A673 (cell line): ENCODE measurements around the gene HES7. TPM values are rescaled to one million over a fixed set of nuclear protein-coding genes. Genes with fewer than 3 reads are reported as not detected.

Experiments
- BruUV-seq: library from RNA; stranded (reverse); fragments of 400-500 nt; replicated peaks from 2 replicates; lab custom pipeline; 2021; lab: Mats Ljungman, UMichigan
- CTCF ChIA-PET: fragments of 300-600 bp; sonication (Branson Sonifier 250); formaldehyde crosslinking; loops from one replicate; lab custom pipeline; 2022; ENCODE audit warnings: antibody characterized with exemption; lab: Charles Lee
- POLR2A ChIA-PET: fragments of 300-600 bp; sonication (Branson Sonifier 250); formaldehyde crosslinking; loops from one replicate; lab custom pipeline; 2022; ENCODE audit warnings: antibody characterized with exemption; ENCODE audit not compliant: low non-redundant PET; lab: Charles Lee
- DNase-seq: peaks from one replicate; pipeline ENCODE4 v3.0.0-alpha.2; 2015; ENCODE audit warnings: low spot score
- H3K27ac ChIP-seq: fragments of 200-600 bp; sonication (generic); 2 replicates; pipeline ENCODE4 v1.5.1; 2016; ENCODE audit warnings: mixed run types, low read depth, mild to moderate bottlenecking, mixed read lengths, antibody characterized with exemption, low read length; ENCODE audit not compliant: poor library complexity, severe bottlenecking
- H3K27me3 ChIP-seq: fragments of 200-600 bp; sonication (generic); replicated peaks from 2 replicates; pipeline ENCODE4 v1.6.1; 2017; ENCODE audit warnings: mixed run types, low read depth, mild to moderate bottlenecking, mixed read lengths, antibody characterized with exemption, low read length; ENCODE audit not compliant: insufficient read depth, poor library complexity
- H3K36me3 ChIP-seq: fragments of 200-600 bp; sonication (generic); 2 replicates; pipeline ENCODE4 v1.6.1; 2016; ENCODE audit warnings: mixed run types, mild to moderate bottlenecking, mixed read lengths, antibody characterized with exemption, low read length; ENCODE audit not compliant: insufficient read depth, poor library complexity, severe bottlenecking
- H3K4me1 ChIP-seq: fragments of 200-600 bp; sonication (generic); 2 replicates; pipeline ENCODE4 v1.6.1; 2017; ENCODE audit warnings: mixed run types, mild to moderate bottlenecking, mixed read lengths, antibody characterized with exemption, low read length; ENCODE audit not compliant: insufficient read depth, poor library complexity, severe bottlenecking
- H3K4me3 ChIP-seq: fragments of 200-600 bp; sonication (generic); 2 replicates; pipeline ENCODE4 v1.5.1; 2016; ENCODE audit warnings: low read depth, mixed run types, mild to moderate bottlenecking, mixed read lengths, low read length; ENCODE audit not compliant: poor library complexity, severe bottlenecking
- H3K9me3 ChIP-seq: fragments of 200-600 bp; sonication (generic); 2 replicates; pipeline ENCODE4 v1.6.1; 2016; ENCODE audit warnings: mixed run types, low read depth, mild to moderate bottlenecking, mixed read lengths, antibody characterized with exemption, low read length; ENCODE audit not compliant: poor library complexity, severe bottlenecking
- EZH2 ChIP-seq: fragments of 200-600 bp; sonication (generic); IDR thresholded peaks from 2 replicates; pipeline ENCODE4 v1.6.1; 2017; ENCODE audit warnings: borderline replicate concordance, low read depth, mild to moderate bottlenecking, mixed read lengths, antibody characterized with exemption, low read length; ENCODE audit not compliant: poor library complexity, severe bottlenecking
- intact Hi-C: fragments of 100-400 bp; cut with micrococcal nuclease; formaldehyde crosslinking; loops from one replicate; pipeline ENCODE4 v1.10.0; 2022; ENCODE audit not compliant: unreplicated experiment
- total RNA-seq: library from RNA; stranded (reverse); gene quantifications from 2 replicates; pipeline ENCODE4 v1.2.3, GENCODE V29; 2021
- TF ChIP-seq, protein P1 (sequence below): fragments of 300-800, 200-600 bp; sonication (generic); conservative IDR thresholded peaks from 2 replicates; pipeline ENCODE4 v1.5.1; 2017; ENCODE audit warnings: low read depth, mild to moderate bottlenecking, antibody characterized with exemption, low read length, moderate library complexity, mixed read lengths

Gene HES7
- total RNA-seq, 1 experiment from 2014 or later = 1.7 TPM

DNA sequence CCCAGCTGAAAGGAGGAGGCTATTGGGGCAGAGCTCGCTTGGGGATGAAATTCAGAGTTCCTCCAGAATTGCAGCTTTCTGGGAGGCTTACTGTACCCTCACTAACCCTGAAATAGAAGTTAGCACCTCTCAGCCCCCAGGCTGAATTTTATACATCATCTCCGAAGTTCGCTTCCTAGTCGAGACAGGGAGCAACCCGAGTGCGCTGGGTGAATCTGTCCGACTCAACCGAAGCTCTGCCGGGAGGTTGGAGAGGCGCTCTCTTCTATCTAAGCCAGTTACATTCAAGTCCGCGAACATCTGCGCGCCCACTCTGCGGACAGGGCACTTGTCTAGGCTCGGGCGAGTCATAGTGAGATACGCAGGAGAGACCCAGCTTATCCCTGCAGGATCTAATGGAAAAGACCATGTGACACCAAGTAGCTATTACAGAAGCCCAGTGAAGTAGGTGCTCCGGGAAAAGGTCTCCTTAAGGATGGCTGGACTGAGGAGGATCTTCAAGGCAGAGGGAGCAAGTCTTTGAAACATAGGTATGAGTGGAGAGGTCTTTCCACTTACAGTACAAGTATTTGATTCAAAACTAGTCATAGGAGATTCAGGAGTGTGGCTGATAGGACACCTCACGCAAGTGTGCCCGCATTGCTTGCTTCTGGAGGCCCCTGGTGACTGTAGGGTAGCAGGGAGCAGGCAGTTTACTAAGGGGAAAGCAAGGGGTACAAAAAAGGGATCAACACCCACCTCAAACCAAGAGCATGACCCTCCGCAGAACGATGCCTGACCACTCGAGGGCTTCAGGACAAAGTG lies 646 bp upstream of the HES7 start:
- Histone ChIP-seq H3K4me3 (peak overlapping the region; percentile 68), H3K27ac (no peak overlapping the region), H3K9me3 (no peaks in the 10 kb centered on the region), H3K4me1 (peaks cover 6% of the 10 kb centered on the region), H3K36me3 (no peaks in the 10 kb centered on the region), H3K27me3 (no peaks in the 10 kb centered on the region)
- intact Hi-C loops = loop anchor here (5.0 kb wide), 1 partner anchor 253 kb away; the partner anchor contains the start of gene KRABD2
- TF ChIP-seq EZH2 = no peak
- TF ChIP-seq, protein P1, sequence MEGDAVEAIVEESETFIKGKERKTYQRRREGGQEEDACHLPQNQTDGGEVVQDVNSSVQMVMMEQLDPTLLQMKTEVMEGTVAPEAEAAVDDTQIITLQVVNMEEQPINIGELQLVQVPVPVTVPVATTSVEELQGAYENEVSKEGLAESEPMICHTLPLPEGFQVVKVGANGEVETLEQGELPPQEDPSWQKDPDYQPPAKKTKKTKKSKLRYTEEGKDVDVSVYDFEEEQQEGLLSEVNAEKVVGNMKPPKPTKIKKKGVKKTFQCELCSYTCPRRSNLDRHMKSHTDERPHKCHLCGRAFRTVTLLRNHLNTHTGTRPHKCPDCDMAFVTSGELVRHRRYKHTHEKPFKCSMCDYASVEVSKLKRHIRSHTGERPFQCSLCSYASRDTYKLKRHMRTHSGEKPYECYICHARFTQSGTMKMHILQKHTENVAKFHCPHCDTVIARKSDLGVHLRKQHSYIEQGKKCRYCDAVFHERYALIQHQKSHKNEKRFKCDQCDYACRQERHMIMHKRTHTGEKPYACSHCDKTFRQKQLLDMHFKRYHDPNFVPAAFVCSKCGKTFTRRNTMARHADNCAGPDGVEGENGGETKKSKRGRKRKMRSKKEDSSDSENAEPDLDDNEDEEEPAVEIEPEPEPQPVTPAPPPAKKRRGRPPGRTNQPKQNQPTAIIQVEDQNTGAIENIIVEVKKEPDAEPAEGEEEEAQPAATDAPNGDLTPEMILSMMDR = no peak
- no TSS peak for BruUV-seq
- peak; percentile 50 for DNase-seq
- ChIA-PET POLR2A (no interaction called here), CTCF (interaction anchor here (0.6 kb wide), 1 partner anchor 30 kb away, joined by 3 read pairs; no protein-coding TSS in a partner anchor)

- intact Hi-C loops = loop anchor here (2.0 to 5.0 kb wide), 2 partner anchors 34 to 254 kb away; partner anchors contain the start of gene KRABD2
- H3K36me3 ChIP-seq = no peaks in the 10 kb centered on the region
- TF ChIP-seq, protein P1 = no peak
- TF ChIP-seq EZH2 = no peak
- CTCF ChIA-PET = interaction anchor here (0.6 kb wide), 1 partner anchor 14 kb away, joined by 3 read pairs; no protein-coding TSS in a partner anchor
- peak; percentile 71 for DNase-seq
- no peak overlapping the region for H3K27ac ChIP-seq
- no peaks in the 10 kb centered on the region for H3K27me3 ChIP-seq
- BruUV-seq = no TSS peak
- peak overlapping the region; percentile 68 for H3K4me3 ChIP-seq
- H3K9me3 ChIP-seq = no peaks in the 10 kb centered on the region
- POLR2A ChIA-PET = no interaction called here
- H3K4me1 ChIP-seq = peaks cover 6% of the 10 kb centered on the region
Measured at GRCh38 chr17:8122924-8123694, 797 bp downstream of the HES7 start.

GRCh38 chr17:8122422-8122923 lies 1.4 kb downstream of the HES7 start:
- H3K9me3 ChIP-seq = no peaks in the 10 kb centered on the region
- H3K27me3 ChIP-seq = no peaks in the 10 kb centered on the region
- intact Hi-C loops = loop anchor here (2.0 to 5.0 kb wide), 2 partner anchors 34 to 255 kb away; partner anchors contain the start of gene KRABD2
- no TSS peak for BruUV-seq
- POLR2A ChIA-PET = no interaction called here
- peak overlapping the region; percentile 68 for H3K4me3 ChIP-seq
- DNase-seq = peak; percentile 47
- no peaks in the 10 kb centered on the region for H3K36me3 ChIP-seq
- TF ChIP-seq EZH2 = no peak
- TF ChIP-seq, protein P1 = no peak
- no peak overlapping the region for H3K27ac ChIP-seq
- peaks cover 6% of the 10 kb centered on the region for H3K4me1 ChIP-seq
- CTCF ChIA-PET = interaction anchor here (0.6 to 0.8 kb wide), 2 partner anchors 15 to 33 kb away, joined by 3 to 5 read pairs; no protein-coding TSS in a partner anchor
